Mesenchymal stem cell (in vitro differentiated cells and primary cell): ENCODE data around the gene ABCA10.

ENCODE experiments used
- DNase-seq: peaks from one replicate; pipeline ENCODE4 v3.0.0-alpha.2; 2013
- H2AFZ ChIP-seq: one replicate; pipeline ENCODE4 v1.6.1; 2013; ENCODE audit warnings: low read depth, mild to moderate bottlenecking, control low read depth, inconsistent platforms, low read length, moderate library complexity
- H2AK5ac ChIP-seq: 2 replicates; pipeline ENCODE4 v1.6.1; 2013; ENCODE audit warnings: low read length, moderate library complexity, mild to moderate bottlenecking, inconsistent platforms; ENCODE audit not compliant: severe bottlenecking
- H2BK120ac ChIP-seq: one replicate; pipeline ENCODE4 v1.6.1; 2013; ENCODE audit warnings: low read depth, mild to moderate bottlenecking, inconsistent platforms, low read length, moderate library complexity
- H2BK12ac ChIP-seq, 2 experiments: one replicate each; pipeline ENCODE4 v1.6.1; 2013; ENCODE audit warnings: inconsistent platforms in 2 of 2, low read length in 2 of 2, mild to moderate bottlenecking in 2 of 2, moderate library complexity in 2 of 2, control low read depth in 1 of 2
- H2BK15ac ChIP-seq: one replicate; pipeline ENCODE4 v1.6.1; 2013; ENCODE audit warnings: mild to moderate bottlenecking, low read depth, inconsistent platforms; ENCODE audit not compliant: poor library complexity, severe bottlenecking
- H2BK5ac ChIP-seq: 2 replicates; pipeline ENCODE4 v1.6.1; 2013; ENCODE audit warnings: low read depth, mild to moderate bottlenecking, low read length, control low read depth, inconsistent platforms; ENCODE audit not compliant: poor library complexity, severe bottlenecking
- H3K14ac ChIP-seq, 2 experiments: one replicate each; pipeline ENCODE4 v1.6.1; 2013; ENCODE audit warnings: inconsistent platforms in 2 of 2, low read length in 2 of 2, control low read depth in 1 of 2, mild to moderate bottlenecking in 1 of 2, moderate library complexity in 1 of 2
- H3K18ac ChIP-seq, 2 experiments: one replicate each; pipeline ENCODE4 v1.6.1; 2013; ENCODE audit warnings: inconsistent platforms in 2 of 2, low read length in 2 of 2, control low read depth in 1 of 2, low read depth in 1 of 2, mild to moderate bottlenecking in 1 of 2
- H3K23ac ChIP-seq, 2 experiments: one replicate each; pipeline ENCODE4 v1.6.1; 2013; ENCODE audit warnings: inconsistent platforms in 2 of 2, low read length in 2 of 2, mild to moderate bottlenecking in 2 of 2, moderate library complexity in 2 of 2, control low read depth in 1 of 2
- H3K27ac ChIP-seq: 2 replicates; pipeline ENCODE4 v1.5.1; 2013; ENCODE audit warnings: mild to moderate bottlenecking, moderate library complexity, low read length, control low read depth, inconsistent platforms; ENCODE audit not compliant: poor library complexity, severe bottlenecking
- H3K27me3 ChIP-seq, 2 experiments: 2 replicates each; pipeline versions ENCODE4 v1.6.1 to v1.7.0; 2013; ENCODE audit warnings: low read length in 2 of 2, mild to moderate bottlenecking in 2 of 2, moderate library complexity in 2 of 2, control low read depth in 1 of 2, inconsistent platforms in 1 of 2; ENCODE audit not compliant: control insufficient read depth in 1 of 2, insufficient read depth in 1 of 2
- H3K36me3 ChIP-seq, 2 experiments: 2 replicates each; pipeline versions ENCODE4 v1.6.1 to v1.7.0; 2013; ENCODE audit warnings: low read length in 2 of 2, control low read depth in 1 of 2, inconsistent platforms in 1 of 2, low read depth in 1 of 2, mild to moderate bottlenecking in 1 of 2; ENCODE audit not compliant: insufficient read depth in 2 of 2, control insufficient read depth in 1 of 2
- H3K4ac ChIP-seq, 2 experiments: one replicate each; pipeline ENCODE4 v1.6.1; 2013; ENCODE audit warnings: inconsistent platforms in 2 of 2, low read length in 2 of 2, mild to moderate bottlenecking in 2 of 2, moderate library complexity in 2 of 2, control low read depth in 1 of 2, low read depth in 1 of 2
- H3K4me1 ChIP-seq: 2 replicates; pipeline ENCODE4 v1.6.1; 2013; ENCODE audit warnings: low read depth, low read length, control low read depth; ENCODE audit not compliant: control insufficient read depth, insufficient read depth
- H3K4me2 ChIP-seq: 2 replicates; pipeline ENCODE4 v1.6.1; 2013; ENCODE audit warnings: low read length, mild to moderate bottlenecking, inconsistent platforms; ENCODE audit not compliant: poor library complexity, severe bottlenecking
- H3K4me3 ChIP-seq, 2 experiments: 2 replicates each; pipeline versions ENCODE4 v1.5.1 to v1.7.0; 2013; ENCODE audit warnings: low read length in 2 of 2, mild to moderate bottlenecking in 2 of 2, control low read depth in 1 of 2, low read depth in 1 of 2; ENCODE audit not compliant: insufficient read depth in 1 of 2
- H3K79me1 ChIP-seq: replicated peaks from 2 replicates; pipeline ENCODE4 v1.6.1; 2013; ENCODE audit warnings: mild to moderate bottlenecking, control low read depth, low read length, inconsistent platforms; ENCODE audit not compliant: poor library complexity, severe bottlenecking
- H3K9ac ChIP-seq: 2 replicates; pipeline ENCODE4 v1.7.0; 2013; ENCODE audit warnings: mild to moderate bottlenecking, low read length, moderate library complexity
- H3K9me3 ChIP-seq: 2 replicates; pipeline ENCODE4 v1.7.0; 2013; ENCODE audit warnings: mild to moderate bottlenecking, low read length; ENCODE audit not compliant: control insufficient read depth
- H4K8ac ChIP-seq: one replicate; pipeline ENCODE4 v1.6.1; 2013; ENCODE audit warnings: inconsistent platforms, mild to moderate bottlenecking, low read length, moderate library complexity
- H4K91ac ChIP-seq: one replicate; pipeline ENCODE4 v1.6.1; 2013; ENCODE audit warnings: mild to moderate bottlenecking, low read length, inconsistent platforms
- WGBS: methylation state at CpG from one replicate; pipeline ENCODE4 v1.1.7; 2013; ENCODE audit warnings: mixed read lengths; 5-methylcytosine and 5-hydroxymethylcytosine counted together

The ABCA10 gene

DNA sequence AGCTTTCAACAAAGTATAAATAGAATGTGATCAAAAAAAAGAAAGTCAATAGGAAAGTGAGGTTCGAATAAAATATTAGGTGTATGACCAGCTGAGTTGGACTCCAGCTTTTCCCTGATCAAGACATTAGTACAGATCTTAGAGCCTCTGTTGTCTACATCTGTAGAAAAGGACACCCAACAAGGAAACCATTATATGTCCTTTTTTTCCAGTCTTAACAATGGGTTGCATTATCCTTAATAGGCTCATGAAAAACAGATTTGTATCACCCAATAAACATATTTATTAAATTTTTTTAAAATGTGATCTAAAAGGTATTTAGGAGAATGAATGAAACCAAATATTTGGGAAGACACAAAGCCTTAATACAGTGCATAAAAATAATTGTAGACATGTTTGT, 105.0 kb downstream of the ABCA10 start:
- no peak overlapping the region for H4K91ac ChIP-seq
- H3K4ac ChIP-seq, result no peak overlapping the region
- H3K79me1 ChIP-seq, result no peaks in the 10 kb centered on the region
- no peak overlapping the region for H2AFZ ChIP-seq
- no peak overlapping the region for H3K9ac ChIP-seq
- no peaks in the 10 kb centered on the region for H3K27me3 ChIP-seq
- H3K9me3 ChIP-seq, result no peaks in the 10 kb centered on the region
- no peaks in the 10 kb centered on the region for H3K4me1 ChIP-seq
- H2BK5ac ChIP-seq, result no peak overlapping the region
- no peak overlapping the region for H3K4me2 ChIP-seq
- no peak overlapping the region for H2AK5ac ChIP-seq
- no peak overlapping the region for H3K14ac ChIP-seq
- no peak overlapping the region for H3K4me3 ChIP-seq
- H3K23ac ChIP-seq, result no peak overlapping the region
- no peak for DNase-seq
- no peak overlapping the region for H4K8ac ChIP-seq
- no peak overlapping the region for H2BK120ac ChIP-seq
- no peak overlapping the region for H2BK12ac ChIP-seq
- no peak overlapping the region for H2BK15ac ChIP-seq
- H3K27ac ChIP-seq, result no peak overlapping the region
- WGBS, result 100% methylated on average over 1 of the region's 1 CpG
- peaks cover 0 to 95% of the 10 kb centered on the region in 2 experiments for H3K36me3 ChIP-seq
- no peak overlapping the region for H3K18ac ChIP-seq

DNA sequence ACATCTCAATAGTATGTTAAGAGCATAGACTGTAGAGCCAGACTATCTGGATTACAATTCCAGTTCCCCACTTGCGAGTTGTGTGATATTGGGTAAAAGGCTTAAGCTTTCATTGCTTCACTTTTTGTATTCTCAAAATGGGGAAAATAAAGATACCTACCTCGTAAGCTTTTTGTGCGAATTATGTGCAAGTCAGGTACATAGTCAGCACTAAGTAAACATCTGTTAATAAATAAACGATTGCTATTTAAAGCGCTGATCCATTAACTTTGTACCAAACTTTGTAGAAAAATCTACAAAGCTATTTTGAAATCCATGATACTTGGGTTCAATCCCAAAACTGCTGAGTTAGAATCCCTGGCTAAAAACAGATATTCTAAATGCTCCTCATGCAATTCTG, 106.6 kb downstream of the ABCA10 start:
- Histone ChIP-seq H3K27ac (no peak overlapping the region), H3K4me1 (no peaks in the 10 kb centered on the region), H3K4ac (no peak overlapping the region), H2AFZ (no peak overlapping the region), H2BK12ac (no peak overlapping the region), H3K9me3 (no peaks in the 10 kb centered on the region), H4K91ac (no peak overlapping the region), H2BK15ac (no peak overlapping the region), H2BK5ac (no peak overlapping the region), H3K4me3 (no peak overlapping the region), H3K36me3 (peaks cover 0 to 95% of the 10 kb centered on the region in 2 experiments), H2BK120ac (no peak overlapping the region), H3K27me3 (no peaks in the 10 kb centered on the region), H3K14ac (no peak overlapping the region), H4K8ac (no peak overlapping the region), H2AK5ac (no peak overlapping the region), H3K18ac (no peak overlapping the region), H3K79me1 (no peaks in the 10 kb centered on the region), H3K9ac (no peak overlapping the region), H3K4me2 (no peak overlapping the region), H3K23ac (no peak overlapping the region)
- no peak for DNase-seq
- WGBS, result 99% methylated on average over 5 of the region's 5 CpGs

DNA sequence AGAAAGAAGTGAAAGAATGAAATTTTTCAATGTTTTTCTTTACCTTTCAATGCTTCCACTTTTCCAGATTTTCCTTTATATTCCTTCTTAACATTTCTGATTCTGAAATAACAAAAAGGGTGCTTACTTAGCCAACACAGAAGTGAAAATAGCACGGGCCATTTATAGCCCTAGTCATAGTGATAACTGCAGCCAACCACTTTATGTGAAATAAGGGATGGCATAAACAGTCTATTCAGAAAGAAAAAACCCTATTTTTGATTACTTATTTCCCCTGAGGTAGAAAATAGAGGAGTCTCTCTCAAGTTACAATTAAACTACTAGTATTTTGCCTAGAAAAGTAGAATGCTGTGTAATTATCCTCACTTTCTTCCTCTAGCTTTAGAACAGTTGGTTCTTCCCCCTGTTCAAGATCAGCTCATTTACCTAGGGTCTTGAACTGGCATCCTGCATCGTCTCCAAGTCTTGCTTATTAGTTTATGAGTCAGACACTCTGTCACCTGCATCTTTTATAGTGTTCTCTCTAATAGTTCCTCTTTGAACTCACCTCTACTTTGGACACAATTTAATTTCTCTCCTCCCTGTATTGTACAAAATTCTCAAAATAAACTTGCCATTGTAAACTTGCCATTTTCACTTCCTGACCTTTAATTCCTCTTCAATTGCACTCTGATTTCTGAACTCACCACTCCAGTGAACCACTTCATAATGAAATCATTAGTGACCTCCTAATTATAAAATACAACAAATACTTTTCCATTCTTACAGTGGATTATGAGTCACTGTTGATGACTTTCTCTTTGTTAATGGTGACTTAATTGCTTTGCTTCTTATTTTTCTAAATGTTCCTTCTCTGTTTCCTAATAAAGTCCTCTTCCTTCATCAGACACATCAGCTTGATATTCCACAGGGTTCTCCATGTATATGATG, 110.5 kb downstream of the ABCA10 start:
- Histone ChIP-seq H3K4me1 (no peaks in the 10 kb centered on the region), H3K18ac (no peak overlapping the region), H3K14ac (no peak overlapping the region), H2BK12ac (no peak overlapping the region), H4K8ac (no peak overlapping the region), H4K91ac (no peak overlapping the region), H3K9ac (no peak overlapping the region), H3K23ac (no peak overlapping the region), H2AFZ (no peak overlapping the region), H2AK5ac (no peak overlapping the region), H3K79me1 (no peaks in the 10 kb centered on the region), H2BK5ac (no peak overlapping the region), H3K4me3 (no peak overlapping the region), H3K27me3 (no peaks in the 10 kb centered on the region), H3K4ac (no peak overlapping the region), H2BK120ac (no peak overlapping the region), H3K27ac (no peak overlapping the region), H2BK15ac (no peak overlapping the region), H3K4me2 (no peak overlapping the region), H3K9me3 (no peaks in the 10 kb centered on the region), H3K36me3 (peaks cover 0 to 92% of the 10 kb centered on the region in 2 experiments)
- WGBS, result 76% methylated on average over 2 of the region's 2 CpGs
- DNase-seq, result no peak

DNA sequence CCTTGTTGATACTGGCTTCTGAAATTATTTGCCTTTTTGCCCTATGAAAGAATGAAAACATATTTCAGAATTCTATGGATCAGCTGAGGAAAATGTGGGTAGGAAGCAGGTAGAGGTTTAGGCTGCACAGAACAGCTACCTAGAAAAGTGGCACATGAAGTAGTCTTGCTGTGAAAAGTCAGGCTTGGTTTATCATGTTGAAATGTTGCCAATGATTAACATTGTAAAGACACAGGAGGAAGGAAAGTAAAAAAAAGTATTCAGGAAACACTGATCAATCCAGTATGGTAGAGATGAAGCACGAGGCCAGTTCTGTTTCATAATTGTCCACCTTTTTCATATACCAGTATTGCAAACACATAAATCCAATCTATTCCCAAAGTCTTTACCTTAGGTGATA, 116.8 kb downstream of the ABCA10 start:
- no peak overlapping the region for H2BK15ac ChIP-seq
- H2BK5ac ChIP-seq, result no peak overlapping the region
- no peak overlapping the region for H2AK5ac ChIP-seq
- no peaks in the 10 kb centered on the region for H3K9me3 ChIP-seq
- no peak overlapping the region for H2BK12ac ChIP-seq
- no peak overlapping the region for H3K4me2 ChIP-seq
- H3K27me3 ChIP-seq, result no peaks in the 10 kb centered on the region
- H3K23ac ChIP-seq, result no peak overlapping the region
- no peak overlapping the region for H3K14ac ChIP-seq
- DNase-seq, result no peak
- no peak overlapping the region for H2AFZ ChIP-seq
- WGBS, result 57% methylated on average over 1 of the region's 1 CpG
- no peaks in the 10 kb centered on the region for H3K79me1 ChIP-seq
- H4K91ac ChIP-seq, result no peak overlapping the region
- no peak overlapping the region for H3K18ac ChIP-seq
- H2BK120ac ChIP-seq, result no peak overlapping the region
- no peak overlapping the region for H3K4me3 ChIP-seq
- no peak overlapping the region for H3K4ac ChIP-seq
- no peak overlapping the region for H3K9ac ChIP-seq
- H3K36me3 ChIP-seq, result peaks cover 0 to 94% of the 10 kb centered on the region in 2 experiments
- H4K8ac ChIP-seq, result no peak overlapping the region
- no peak overlapping the region for H3K27ac ChIP-seq
- H3K4me1 ChIP-seq, result no peaks in the 10 kb centered on the region
